Fibroblast of lung (primary cell): ENCODE data around the gene NCAPH2. TPM values are rescaled to one million over a fixed set of nuclear protein-coding genes. Genes with fewer than 3 reads are reported as not detected.
A peak's percentile ranks its signal among the peaks of the same experiment; 100 is the strongest.

ENCODE experiments used
- DNase-seq, 2 donors: peaks; one replicate each; pipeline versions ENCODE4 v3.0.0 to v3.0.0-alpha.2; 2010; ENCODE audit warnings: low read depth in 2 of 2
- H2AFZ ChIP-seq: 2 replicates; pipeline ENCODE4 v1.5.1; 2012; ENCODE audit warnings: low read length, control low read depth, inconsistent platforms
- H3K27ac ChIP-seq: 2 replicates; pipeline ENCODE4 v1.5.1; 2011; ENCODE audit warnings: low read length, control low read depth; ENCODE audit not compliant: insufficient read depth
- H3K27me3 ChIP-seq: 2 replicates; pipeline ENCODE4 v1.5.1; 2011; ENCODE audit warnings: mild to moderate bottlenecking, low read length; ENCODE audit not compliant: control insufficient read depth, insufficient read depth
- H3K36me3 ChIP-seq: 2 replicates; pipeline ENCODE4 v1.5.1; 2011; ENCODE audit warnings: low read length; ENCODE audit not compliant: control insufficient read depth, insufficient read depth
- H3K4me1 ChIP-seq: 2 replicates; pipeline ENCODE4 v1.5.1; 2011; ENCODE audit warnings: low read length; ENCODE audit not compliant: control insufficient read depth, insufficient read depth; ENCODE audit errors: extremely low read depth
- H3K4me2 ChIP-seq: 2 replicates; pipeline ENCODE4 v1.5.1; 2011; ENCODE audit warnings: low read length, control low read depth; ENCODE audit not compliant: insufficient read depth; ENCODE audit errors: extremely low read depth
- H3K4me3 ChIP-seq, 4 experiments: fragments of 200-600 bp in 1 of 4; sonication (generic) in 1 of 4; replicated peaks in 1 of 4; 2 replicates each; pipeline ENCODE4 v1.5.1; 2011 to 2016; ENCODE audit warnings: low read length in 4 of 4, low read depth in 3 of 4, mild to moderate bottlenecking in 3 of 4, control low read depth in 2 of 4, inconsistent platforms in 1 of 4, mixed read lengths in 1 of 4; ENCODE audit not compliant: insufficient read depth in 1 of 4; ENCODE audit errors: control extremely low read depth in 1 of 4
- H3K79me2 ChIP-seq: 2 replicates; pipeline ENCODE4 v1.5.1; 2012; ENCODE audit warnings: mild to moderate bottlenecking, low read length, inconsistent platforms; ENCODE audit not compliant: control insufficient read depth, insufficient read depth
- H3K9ac ChIP-seq: 2 replicates; pipeline ENCODE4 v1.5.1; 2011; ENCODE audit warnings: mild to moderate bottlenecking, low read length, control low read depth; ENCODE audit not compliant: insufficient read depth
- H3K9me3 ChIP-seq: 2 replicates; pipeline ENCODE4 v1.5.1; 2012; ENCODE audit warnings: low read depth, low read length; ENCODE audit not compliant: control insufficient read depth, insufficient read depth
- H4K20me1 ChIP-seq: 2 replicates; pipeline ENCODE4 v1.5.1; 2011; ENCODE audit warnings: low read length; ENCODE audit not compliant: control insufficient read depth, insufficient read depth; ENCODE audit errors: extremely low read depth
- CTCF ChIP-seq, 2 donors: IDR thresholded peaks in 1 of 2; conservative IDR thresholded peaks in 1 of 2; 1 replicate in 1 of 2; 2 replicates in 1 of 2; pipeline ENCODE4 v1.5.1; 2011 to 2012; ENCODE audit warnings: low read length in 2 of 2, control low read depth in 1 of 2, inconsistent platforms in 1 of 2, low read depth in 1 of 2, mild to moderate bottlenecking in 1 of 2
- EZH2 ChIP-seq: IDR thresholded peaks from 2 replicates; pipeline ENCODE4 v1.5.1; 2012; ENCODE audit warnings: low read length, control low read depth, mild to moderate bottlenecking; ENCODE audit errors: missing control alignments
- polyA plus RNA-seq, 2 donors: library from polyadenylated mRNA; depleted of rRNA in 1 of 2; stranded (reverse) in 1 of 2; unstranded in 1 of 2; fragments of >200 nt; gene quantifications; 2 replicates each; pipeline ENCODE4 v1.2.1, GENCODE V29; 2011 to 2012; ENCODE audit warnings: missing spikeins in 1 of 2
- total RNA-seq: library from RNA; depleted of rRNA; stranded (reverse); fragments of >200 nt; gene quantifications from 2 replicates; pipeline ENCODE4 v1.2.1, GENCODE V29; 2014

NCAPH2 gene
- total and polyA plus RNA-seq, 2 donors (not counting 1 experiment from before 2014, with no cell fraction given) = 12.0 to 18.3 TPM

- Histone ChIP-seq H3K27ac (no peak overlapping the region), H3K9me3 (no peaks in the 10 kb centered on the region), H3K4me3 (peak overlapping the region; percentile 65 to 84 (median 80)), H2AFZ (peak overlapping the region; percentile 97), H4K20me1 (no peaks in the 10 kb centered on the region), H3K79me2 (no peaks in the 10 kb centered on the region), H3K4me1 (peaks cover 3% of the 10 kb centered on the region), H3K36me3 (no peaks in the 10 kb centered on the region), H3K27me3 (peaks cover 6% of the 10 kb centered on the region), H3K9ac (no peak overlapping the region), H3K4me2 (peak overlapping the region; percentile 97)
- DNase-seq = no peak
- TF ChIP-seq EZH2 (no peak), CTCF (conservative IDR thresholded peaks at IDR 0.05 in 1 of 2, IDR thresholded peaks at IDR 0.05 in 1 of 2; ENCODE audit: low read depth in 1 of 2, low read length in 2 of 2) (no peak)
These were observed 55.6 kb downstream of the NCAPH2 start for GRCh38 chr22:50563413-50564160.

- Histone ChIP-seq H3K4me1 (peaks cover 3% of the 10 kb centered on the region), H3K4me3 (no peak overlapping the region), H3K9ac (no peak overlapping the region), H4K20me1 (no peaks in the 10 kb centered on the region), H3K4me2 (no peak overlapping the region), H2AFZ (no peak overlapping the region), H3K9me3 (no peaks in the 10 kb centered on the region), H3K27me3 (peaks cover 6% of the 10 kb centered on the region), H3K79me2 (no peaks in the 10 kb centered on the region), H3K36me3 (no peaks in the 10 kb centered on the region), H3K27ac (no peak overlapping the region)
- TF ChIP-seq CTCF (conservative IDR thresholded peaks at IDR 0.05 in 1 of 2, IDR thresholded peaks at IDR 0.05 in 1 of 2; ENCODE audit: low read depth in 1 of 2, low read length in 2 of 2) (no peak), EZH2 (no peak)
- DNase-seq = no peak
These were observed 56.3 kb downstream of the NCAPH2 start for GRCh38 chr22:50564289-50564688.

- H3K27ac ChIP-seq = no peak overlapping the region
- peaks cover 3% of the 10 kb centered on the region for H3K4me1 ChIP-seq
- no peaks in the 10 kb centered on the region for H3K9me3 ChIP-seq
- no peak for TF ChIP-seq EZH2
- TF ChIP-seq CTCF (conservative IDR thresholded peaks at IDR 0.05 in 1 of 2, IDR thresholded peaks at IDR 0.05 in 1 of 2; ENCODE audit: low read depth in 1 of 2, low read length in 2 of 2) = no peak
- no peaks in the 10 kb centered on the region for H3K36me3 ChIP-seq
- no peaks in the 10 kb centered on the region for H3K79me2 ChIP-seq
- H3K4me3 ChIP-seq = no peak overlapping the region
- no peak for DNase-seq
- no peaks in the 10 kb centered on the region for H4K20me1 ChIP-seq
- H2AFZ ChIP-seq = no peak overlapping the region
- H3K9ac ChIP-seq = no peak overlapping the region
- no peaks in the 10 kb centered on the region for H3K27me3 ChIP-seq
- no peak overlapping the region for H3K4me2 ChIP-seq
These were observed 59.8 kb downstream of the NCAPH2 start for GRCh38 chr22:50567721-50568252.
